ENCODE results near the gene PNMA8B. TPM values are rescaled to one million over a fixed set of nuclear protein-coding genes. Genes with fewer than 3 reads are reported as not detected.

The PNMA8B gene
- total RNA-seq, 1 donor from 2014 or later, result 1.9 TPM

- Mint-ChIP-seq H3K27me3 (ENCODE audit: low read depth, unreplicated experiment) (peaks cover 16% of the 10 kb centered on the region), H3K4me3 (ENCODE audit: unreplicated experiment) (peak overlapping the region; percentile 62), H3K9me3 (ENCODE audit: unreplicated experiment) (no peaks in the 10 kb centered on the region), H3K27ac (ENCODE audit: unreplicated experiment) (peak overlapping the region; percentile 41), H3K36me3 (ENCODE audit: low read depth, unreplicated experiment) (no peaks in the 10 kb centered on the region), H3K4me1 (ENCODE audit: low read depth, unreplicated experiment) (peaks cover 34% of the 10 kb centered on the region)
- Histone ChIP-seq H3K4me1 (ENCODE audit: insufficient read depth, low read length) (peaks cover 28% of the 10 kb centered on the region), H4K20me1 (ENCODE audit: insufficient read depth, low read length) (no peaks in the 10 kb centered on the region), H3K4me3 (ENCODE audit: insufficient read depth, low read depth, low read length) (no peak overlapping the region), H3K27ac (ENCODE audit: low read depth, low read length) (no peak overlapping the region), H3K79me2 (ENCODE audit: insufficient read depth, low read length) (no peaks in the 10 kb centered on the region), H3K4me2 (ENCODE audit: low read length) (no peak overlapping the region), H3K9ac (ENCODE audit: low read length) (no peak overlapping the region), H3K9me3 (ENCODE audit: insufficient read depth, low read depth, low read length) (no peaks in the 10 kb centered on the region), H3K27me3 (ENCODE audit: insufficient read depth, low read length) (peaks cover 8% of the 10 kb centered on the region), H3K36me3 (ENCODE audit: insufficient read depth, low read length) (no peaks in the 10 kb centered on the region), H2AFZ (ENCODE audit: low read depth, low read length) (peak overlapping the region; percentile 27)
- DNase-seq (ENCODE audit: low read depth) (no peak), FAIRE-seq (no peak)
- TF ChIP-seq CTCF (IDR thresholded peaks at IDR 0.05; ENCODE audit: insufficient read depth, low read depth, low read length), result no peak
- no peak for TF ChIP-seq EZH2 (IDR thresholded peaks at IDR 0.05; ENCODE audit: insufficient read depth, low read length)
Measured at GRCh38 chr19:46484656-46485055, 11.0 kb downstream of the PNMA8B start.

GRCh38 chr19:46482631-46483030, 13.0 kb downstream of the PNMA8B start:
- Mint-ChIP-seq H3K4me3 (ENCODE audit: unreplicated experiment) (no peak overlapping the region), H3K9me3 (ENCODE audit: unreplicated experiment) (no peaks in the 10 kb centered on the region), H3K36me3 (ENCODE audit: low read depth, unreplicated experiment) (no peaks in the 10 kb centered on the region), H3K27ac (ENCODE audit: unreplicated experiment) (peak overlapping the region; percentile 98), H3K4me1 (ENCODE audit: low read depth, unreplicated experiment) (peaks cover 35% of the 10 kb centered on the region), H3K27me3 (ENCODE audit: low read depth, unreplicated experiment) (peaks cover 7% of the 10 kb centered on the region)
- TF ChIP-seq EZH2 (IDR thresholded peaks at IDR 0.05; ENCODE audit: insufficient read depth, low read length) (no peak), CTCF (IDR thresholded peaks at IDR 0.05; ENCODE audit: insufficient read depth, low read depth, low read length) (no peak)
- Histone ChIP-seq H2AFZ (ENCODE audit: low read depth, low read length) (no peak overlapping the region), H3K27me3 (ENCODE audit: insufficient read depth, low read length) (no peaks in the 10 kb centered on the region), H3K9ac (ENCODE audit: low read length) (no peak overlapping the region), H3K9me3 (ENCODE audit: insufficient read depth, low read depth, low read length) (no peaks in the 10 kb centered on the region), H3K36me3 (ENCODE audit: insufficient read depth, low read length) (no peaks in the 10 kb centered on the region), H3K4me3 (ENCODE audit: insufficient read depth, low read depth, low read length) (no peak overlapping the region), H3K79me2 (ENCODE audit: insufficient read depth, low read length) (no peaks in the 10 kb centered on the region), H3K4me2 (ENCODE audit: low read length) (no peak overlapping the region), H4K20me1 (ENCODE audit: insufficient read depth, low read length) (no peaks in the 10 kb centered on the region), H3K4me1 (ENCODE audit: insufficient read depth, low read length) (peaks cover 22% of the 10 kb centered on the region), H3K27ac (ENCODE audit: low read depth, low read length) (no peak overlapping the region)
- FAIRE-seq, result no peak
- peak; percentile 51 for DNase-seq (ENCODE audit: low read depth)

- no peak overlapping the region for H3K9ac ChIP-seq (ENCODE audit: low read length)
- H3K4me3 Mint-ChIP-seq (ENCODE audit: unreplicated experiment), result peak overlapping the region; percentile 8
- H3K27me3 ChIP-seq (ENCODE audit: insufficient read depth, low read length), result no peaks in the 10 kb centered on the region
- TF ChIP-seq CTCF (IDR thresholded peaks at IDR 0.05; ENCODE audit: insufficient read depth, low read depth, low read length) (no peak), EZH2 (IDR thresholded peaks at IDR 0.05; ENCODE audit: insufficient read depth, low read length) (no peak)
- H3K4me1 Mint-ChIP-seq (ENCODE audit: low read depth, unreplicated experiment), result peaks cover 32% of the 10 kb centered on the region
- FAIRE-seq (no peak), DNase-seq (ENCODE audit: low read depth) (peak; percentile 60)
- peaks cover 17% of the 10 kb centered on the region for H3K4me1 ChIP-seq (ENCODE audit: insufficient read depth, low read length)
- H3K36me3 Mint-ChIP-seq (ENCODE audit: low read depth, unreplicated experiment), result no peaks in the 10 kb centered on the region
- H3K27ac ChIP-seq (ENCODE audit: low read depth, low read length), result no peak overlapping the region
- no peak overlapping the region for H3K4me2 ChIP-seq (ENCODE audit: low read length)
- H3K36me3 ChIP-seq (ENCODE audit: insufficient read depth, low read length), result no peaks in the 10 kb centered on the region
- peak overlapping the region; percentile 98 for H3K27ac Mint-ChIP-seq (ENCODE audit: unreplicated experiment)
- H2AFZ ChIP-seq (ENCODE audit: low read depth, low read length), result no peak overlapping the region
- no peaks in the 10 kb centered on the region for H3K79me2 ChIP-seq (ENCODE audit: insufficient read depth, low read length)
- H3K4me3 ChIP-seq (ENCODE audit: insufficient read depth, low read depth, low read length), result no peak overlapping the region
- H3K27me3 Mint-ChIP-seq (ENCODE audit: low read depth, unreplicated experiment), result peaks cover 3% of the 10 kb centered on the region
- H3K9me3 Mint-ChIP-seq (ENCODE audit: unreplicated experiment), result no peaks in the 10 kb centered on the region
- no peaks in the 10 kb centered on the region for H3K9me3 ChIP-seq (ENCODE audit: insufficient read depth, low read depth, low read length)
- H4K20me1 ChIP-seq (ENCODE audit: insufficient read depth, low read length), result no peaks in the 10 kb centered on the region
Measured at GRCh38 chr19:46481947-46482346, 13.7 kb downstream of the PNMA8B start.
